ENCODE data around the gene EEF1AKMT2.

The EEF1AKMT2 gene

GRCh38 chr10:124723826-124724225 lies 67.9 kb downstream of the EEF1AKMT2 start:
- FAIRE-seq (peak; percentile 14), DNase-seq (ENCODE audit: insufficient read length, low spot score) (no peak)

DNA sequence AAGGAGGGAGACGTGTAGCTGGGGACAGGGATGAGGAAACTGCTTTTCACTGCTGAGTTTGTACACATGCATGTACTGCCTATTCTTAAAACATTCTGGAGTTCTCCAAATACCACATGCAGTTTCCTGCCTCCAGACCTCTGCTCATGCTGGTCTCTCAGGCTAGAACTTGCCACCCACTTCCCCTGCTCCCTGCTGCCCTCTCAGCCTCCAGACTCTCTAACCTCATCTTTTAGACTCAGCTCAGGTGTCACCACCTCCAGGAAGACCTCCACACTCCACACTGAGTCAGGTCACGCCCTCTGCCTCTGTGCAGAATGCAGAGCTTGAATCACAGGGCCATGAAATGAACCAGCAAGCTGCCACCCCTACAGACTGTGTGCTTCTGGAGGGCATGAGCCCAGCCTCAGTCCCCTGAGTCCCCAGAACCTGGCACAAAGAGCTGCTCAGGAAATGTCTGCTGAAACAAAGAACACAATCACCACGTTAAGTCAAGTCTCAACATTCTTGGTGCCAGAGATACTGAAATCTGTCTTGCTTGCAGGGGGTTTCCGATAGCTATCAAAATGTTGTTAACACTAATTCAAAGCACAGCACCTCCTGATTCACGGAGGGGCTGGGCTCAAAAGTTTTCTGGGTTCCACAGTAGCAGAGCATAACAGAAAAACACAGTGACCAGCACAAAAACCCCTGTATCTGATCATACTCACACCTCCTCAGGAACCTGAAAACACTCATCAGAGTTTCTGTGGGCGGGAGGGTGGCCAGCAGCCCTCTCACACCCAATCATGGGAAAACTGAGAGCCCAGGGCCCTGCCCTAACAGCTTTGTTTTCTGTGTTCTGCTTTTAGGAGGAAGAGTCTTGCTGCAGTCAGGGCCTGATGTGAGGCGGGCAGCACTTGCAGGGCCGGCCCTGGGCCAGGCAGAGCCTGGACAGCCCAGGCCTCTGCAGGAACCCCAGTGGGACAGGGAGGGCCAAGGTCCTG lies 68.6 kb downstream of the EEF1AKMT2 start:
- DNase-seq (ENCODE audit: insufficient read length, low spot score) = no peak
- FAIRE-seq = peak; percentile 97

GRCh38 chr10:124721330-124722045 lies 70.2 kb downstream of the EEF1AKMT2 start:
- DNase-seq (ENCODE audit: insufficient read length, low spot score) (no peak), FAIRE-seq (peak; percentile 74)

GRCh38 chr10:124719213-124719851 lies 72.4 kb downstream of the EEF1AKMT2 start:
- FAIRE-seq = peak; percentile 90
- DNase-seq (ENCODE audit: insufficient read length, low spot score) = no peak

DNA sequence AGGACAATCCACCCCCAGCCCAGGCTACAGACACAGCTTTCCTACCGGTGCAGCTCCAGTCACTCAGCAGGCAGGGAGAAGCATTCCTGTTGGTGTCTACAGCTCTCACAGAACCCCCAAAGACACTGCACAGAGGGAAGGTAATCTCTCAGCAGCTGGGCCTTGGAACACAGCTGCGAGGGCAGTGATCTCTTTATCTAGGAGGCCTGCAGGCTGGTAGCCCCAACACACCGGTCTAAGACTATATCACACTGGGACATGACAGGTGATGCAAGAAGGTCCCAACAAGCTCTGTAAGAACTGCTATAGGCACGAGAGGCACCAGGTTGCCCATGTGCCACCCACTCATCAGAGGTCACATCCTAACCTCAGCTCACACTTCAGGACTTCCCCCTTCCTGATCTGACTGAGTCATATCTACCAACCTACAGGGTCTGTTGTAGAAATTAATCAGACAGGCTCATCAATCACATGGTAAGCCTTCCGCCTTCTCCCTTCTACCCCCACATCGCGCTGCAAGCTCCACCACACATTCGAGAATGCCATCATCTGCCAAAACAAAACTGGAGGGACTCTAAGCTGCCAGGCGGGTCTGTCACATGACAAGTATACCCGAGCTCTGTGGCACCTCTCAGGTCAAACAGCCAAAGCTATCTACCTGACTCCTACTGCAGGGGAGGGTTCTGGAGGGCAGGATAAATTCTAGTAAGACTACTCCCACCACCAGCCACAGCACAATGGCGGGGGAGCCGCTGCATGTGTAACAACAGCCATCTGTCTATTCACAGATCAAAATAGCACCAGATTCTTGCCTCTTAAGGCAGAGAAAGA lies 73.6 kb downstream of the EEF1AKMT2 start:
- FAIRE-seq (peak; percentile 63), DNase-seq (ENCODE audit: insufficient read length, low spot score) (no peak)

DNA sequence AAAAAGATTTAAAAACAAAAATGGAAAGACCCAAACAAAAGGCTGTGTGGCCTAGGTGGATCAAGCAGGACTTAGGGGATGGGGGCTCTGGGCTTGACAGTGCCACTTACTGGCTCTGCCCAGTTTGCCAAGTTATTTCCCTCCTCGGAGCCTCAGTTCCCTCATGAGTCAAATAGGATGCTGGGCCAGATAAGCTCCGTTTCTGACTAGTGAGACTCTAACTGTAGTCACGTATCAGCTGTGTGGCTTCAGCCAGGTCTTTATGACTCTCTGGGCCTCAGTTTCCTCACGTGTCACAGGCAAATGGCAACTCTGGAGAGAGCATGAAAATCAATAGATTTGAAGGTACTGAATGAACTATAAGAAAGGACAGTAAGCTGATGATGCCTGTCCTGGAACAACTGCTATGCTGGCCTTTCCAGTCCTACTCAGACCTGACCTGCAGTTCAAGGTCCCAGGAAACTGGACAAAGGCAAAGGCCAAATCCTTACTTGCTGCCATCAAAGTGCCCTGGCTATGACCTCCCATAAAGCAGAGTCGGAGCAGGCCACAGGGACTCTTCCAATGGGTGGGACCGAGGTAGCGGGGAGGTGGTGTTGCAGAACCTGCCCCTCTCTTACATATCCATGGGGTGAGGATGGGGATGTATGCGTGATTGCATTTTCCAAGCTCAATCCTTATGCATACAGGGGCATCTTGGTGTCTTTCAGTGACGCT lies 74.5 kb downstream of the EEF1AKMT2 start:
- FAIRE-seq = no peak

DNA sequence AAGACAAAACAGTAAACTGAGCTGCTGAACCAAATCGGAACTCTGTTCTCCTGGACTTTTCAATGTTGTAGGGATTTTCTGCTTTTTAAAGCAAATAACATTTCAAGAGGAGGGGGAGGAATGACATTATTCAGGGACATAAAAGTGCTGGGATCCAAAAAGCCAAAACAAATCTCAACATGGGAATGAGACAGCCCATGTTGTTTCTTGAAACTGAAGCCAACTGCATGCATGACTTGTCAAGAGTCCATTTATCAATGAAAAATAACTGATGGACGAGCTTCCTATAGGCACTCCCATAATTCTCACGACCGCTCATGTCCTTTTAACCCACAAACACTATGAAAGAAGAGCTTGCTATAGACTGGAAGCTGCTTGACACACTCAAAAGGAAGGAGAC lies 75.3 kb downstream of the EEF1AKMT2 start:
- no peak for FAIRE-seq
- no peak for DNase-seq (ENCODE audit: insufficient read length, low spot score)

More for the DNA sequence above, 74.5 kb downstream of the EEF1AKMT2 start:
- DNase-seq (ENCODE audit: insufficient read length, low spot score) = no peak

- DNase-seq (ENCODE audit: insufficient read length, low spot score) (no peak), FAIRE-seq (no peak)
Measured at GRCh38 chr10:124715439-124715838, 76.2 kb downstream of the EEF1AKMT2 start.

DNA sequence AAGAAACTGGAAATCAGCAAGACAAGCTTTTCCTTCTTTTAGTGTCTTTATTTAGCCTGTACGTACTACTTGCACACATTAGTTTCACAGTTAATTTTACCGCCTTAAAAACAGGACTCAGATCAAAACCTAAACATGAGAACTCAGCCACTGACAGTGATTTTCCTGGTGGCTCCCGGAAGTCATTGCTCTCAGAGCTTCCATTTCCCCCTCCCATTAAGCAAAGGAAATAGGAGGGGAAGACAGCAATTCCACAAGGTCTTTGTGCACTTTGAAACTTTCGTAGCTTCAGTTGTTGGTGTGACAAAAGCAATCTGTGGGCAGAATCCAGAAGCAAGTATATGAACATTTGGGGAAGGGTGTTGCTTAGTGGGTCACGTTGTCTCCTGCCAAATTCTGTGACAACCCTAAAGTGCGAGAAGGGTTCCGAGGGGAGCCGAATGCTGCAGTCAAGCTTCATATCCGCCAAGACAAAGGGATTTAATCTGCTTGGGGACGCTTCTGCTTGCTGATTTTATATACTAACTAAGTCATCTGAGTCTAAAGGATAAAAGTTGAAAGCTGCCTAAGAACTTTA lies 77.9 kb downstream of the EEF1AKMT2 start:
- no peak for DNase-seq (ENCODE audit: insufficient read length, low spot score)
- FAIRE-seq = no peak

DNA sequence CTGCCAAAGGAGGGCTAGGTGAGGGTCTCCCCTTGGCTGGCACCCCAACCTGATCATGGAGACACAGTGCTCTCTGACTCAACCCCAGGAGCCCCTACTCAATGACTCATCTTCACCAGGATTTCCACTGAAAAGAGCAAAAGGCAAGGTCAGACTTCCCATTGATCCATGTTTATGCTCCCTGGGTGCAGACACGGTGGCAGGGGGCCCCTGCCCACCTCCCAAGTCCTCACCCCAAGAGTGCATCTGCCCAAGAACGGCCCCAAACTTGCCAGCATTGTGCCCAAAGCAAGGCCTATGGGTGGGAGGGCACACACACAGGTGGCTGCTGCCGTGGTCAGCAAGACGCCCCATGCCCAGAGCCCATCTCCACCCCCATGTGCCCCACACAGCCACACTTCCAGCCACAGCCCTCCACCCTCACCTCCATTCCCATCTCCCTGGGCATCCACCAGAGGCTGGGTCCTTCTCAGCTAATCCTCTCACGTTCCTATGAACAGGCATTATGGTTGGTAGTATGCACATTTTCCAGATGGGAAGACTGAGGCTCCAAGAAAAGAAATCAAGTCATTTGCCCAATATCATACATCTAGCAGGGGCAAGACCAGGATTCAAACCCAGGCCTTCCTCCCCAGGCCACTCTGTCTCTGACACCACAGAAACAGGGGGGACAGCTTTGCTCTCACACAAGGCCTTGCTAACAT lies 78.8 kb downstream of the EEF1AKMT2 start:
- FAIRE-seq = no peak
- no peak for DNase-seq (ENCODE audit: insufficient read length, low spot score)

DNA sequence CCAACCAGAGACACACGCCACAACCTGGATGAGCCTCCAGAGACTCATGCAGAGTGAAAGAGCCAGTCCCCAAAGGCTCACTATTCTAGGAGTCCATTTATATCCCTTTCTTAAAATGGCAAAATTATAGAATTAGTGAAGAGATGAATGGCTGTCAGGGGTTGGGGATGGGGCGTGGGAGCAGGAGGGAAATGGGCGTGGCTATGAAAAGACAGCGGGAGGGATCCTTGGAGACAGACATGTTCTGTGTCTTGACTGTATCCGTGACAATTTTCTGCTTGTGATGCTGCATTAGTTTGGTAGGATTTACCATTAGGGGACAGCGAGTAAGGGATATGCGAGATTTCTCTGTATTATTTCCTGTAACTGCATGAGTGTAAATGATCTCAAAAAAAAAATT lies 80.5 kb downstream of the EEF1AKMT2 start:
- no peak for FAIRE-seq
- no peak for DNase-seq (ENCODE audit: insufficient read length, low spot score)

- DNase-seq (ENCODE audit: insufficient read length, low spot score) = no peak
- FAIRE-seq = no peak
Measured at GRCh38 chr10:124710266-124710881, 81.3 kb downstream of the EEF1AKMT2 start.

- DNase-seq (ENCODE audit: insufficient read length, low spot score) = no peak
- FAIRE-seq = no peak
Measured at GRCh38 chr10:124709861-124710260, 81.8 kb downstream of the EEF1AKMT2 start.

DNA sequence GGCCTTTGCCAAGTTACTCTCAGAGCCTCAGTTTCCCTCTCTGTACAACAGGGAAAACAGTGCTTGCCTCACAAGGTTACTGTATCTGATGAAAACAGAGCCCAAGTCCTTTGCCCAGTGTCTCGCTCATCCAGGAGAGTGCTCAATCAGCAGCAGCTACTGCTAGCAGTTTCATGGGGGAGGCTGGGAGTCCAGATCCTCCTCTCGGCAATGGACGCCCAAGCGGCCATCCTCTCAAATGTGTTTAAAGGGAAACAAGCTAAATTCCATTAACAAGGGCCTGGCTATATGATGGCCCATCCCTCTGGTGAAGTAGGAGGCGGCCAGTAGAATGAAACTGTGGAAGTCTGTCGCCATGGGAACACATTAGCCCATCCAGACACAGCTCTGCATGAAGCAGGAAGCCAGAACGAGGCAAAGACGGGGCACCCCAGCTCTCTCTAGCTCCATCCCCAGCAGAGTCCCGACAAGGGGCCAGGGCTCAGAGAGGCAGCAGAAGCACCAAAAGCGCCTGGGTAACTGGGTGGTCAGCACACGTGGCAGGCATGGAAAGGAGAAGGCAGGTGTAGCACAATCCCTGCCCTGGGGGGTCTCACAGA lies 82.7 kb downstream of the EEF1AKMT2 start:
- no peak for DNase-seq (ENCODE audit: insufficient read length, low spot score)
- FAIRE-seq = no peak

- DNase-seq (ENCODE audit: insufficient read length, low spot score) (no peak), FAIRE-seq (no peak)
Measured at GRCh38 chr10:124708246-124708779, 83.4 kb downstream of the EEF1AKMT2 start.
